ENCODE results near the gene FKBP1B. TPM values are rescaled to one million over a fixed set of nuclear protein-coding genes. Genes with fewer than 3 reads are reported as not detected.

FKBP1B gene
- total RNA-seq, 1 donor from 2014 or later = 1.4 TPM

GRCh38 chr2:24073816-24074215 lies 24.3 kb downstream of the FKBP1B start:
- intact Hi-C loops (cut with micrococcal nuclease) = no loop called here
- ATAC-seq (ENCODE audit: low read depth) (no peak), DNase-seq (no peak)
- ChIA-PET POLR2A (interaction anchor here (1.0 to 2.1 kb wide), 2 partner anchors 10 to 147 kb away, joined by 3 to 4 read pairs; partner anchors contain the start of genes ATAD2B and TP53I3), CTCF (interaction anchor here (0.8 kb wide), 1 partner anchor 11 kb away, joined by 4 read pairs; the partner anchor contains the start of gene TP53I3)
- TF ChIP-seq CTCF (IDR thresholded peaks at IDR 0.05) = no peak
- Mint-ChIP-seq H3K27ac (no peak overlapping the region), H3K9me3 (no peaks in the 10 kb centered on the region), H3K36me3 (ENCODE audit: low read depth) (peaks cover 54% of the 10 kb centered on the region), H3K4me3 (no peak overlapping the region), H3K27me3 (no peaks in the 10 kb centered on the region), H3K4me1 (peaks cover 28% of the 10 kb centered on the region)

GRCh38 chr2:24075259-24075658 lies 25.7 kb downstream of the FKBP1B start:
- no peak for ATAC-seq (ENCODE audit: low read depth)
- no peak for DNase-seq
- TF ChIP-seq CTCF (IDR thresholded peaks at IDR 0.05) = no peak
- Mint-ChIP-seq H3K4me1 (peaks cover 28% of the 10 kb centered on the region), H3K36me3 (ENCODE audit: low read depth) (peaks cover 40% of the 10 kb centered on the region), H3K9me3 (no peaks in the 10 kb centered on the region), H3K27me3 (no peaks in the 10 kb centered on the region), H3K4me3 (peak overlapping the region; percentile 100), H3K27ac (peak overlapping the region; percentile 99)
- intact Hi-C loops (cut with micrococcal nuclease) = loop anchor here (5.0 kb wide), 2 partner anchors 717 to 1957 kb away; partner anchors contain the start of genes CENPO, PTRHD1 and RAB10
- ChIA-PET CTCF (interaction anchor here (2.1 kb wide), 1 partner anchor 9 kb away, joined by 8 read pairs; the partner anchor contains the start of gene TP53I3), POLR2A (interaction anchor here (1.6 to 3.1 kb wide), 4 partner anchors 9 to 148 kb away, joined by 10 to 111 read pairs (median 21); partner anchors contain the start of genes ATAD2B, FKBP1B, PFN4 and TP53I3)

- peaks cover 28% of the 10 kb centered on the region for H3K4me1 Mint-ChIP-seq
- CTCF ChIA-PET = interaction anchor here (1.0 to 2.1 kb wide), 3 partner anchors 8 to 149 kb away, joined by 5 to 15 read pairs (median 8); partner anchors contain the start of genes ATAD2B, TP53I3 and WDCP
- DNase-seq (peak; percentile 98), ATAC-seq (ENCODE audit: low read depth) (peak; percentile 87)
- H3K27ac Mint-ChIP-seq = peak within 1 kb of the TSS; percentile 99
- no peaks in the 10 kb centered on the region for H3K27me3 Mint-ChIP-seq
- POLR2A ChIA-PET = interaction anchor here (0.6 to 3.1 kb wide), 15 partner anchors 8 to 1802 kb away, joined by 3 to 111 read pairs (median 6); partner anchors contain the start of genes ASXL2, ATAD2B, FAM228B and FKBP1B
- no peak for TF ChIP-seq CTCF (IDR thresholded peaks at IDR 0.05)
- intact Hi-C loops (cut with micrococcal nuclease) = loop anchor here (1.0 to 5.0 kb wide), 9 partner anchors 8 to 1956 kb away; partner anchors contain the start of genes ATAD2B, CENPO, FAM228B and ITSN2
- peaks cover 39% of the 10 kb centered on the region for H3K36me3 Mint-ChIP-seq (ENCODE audit: low read depth)
- H3K4me3 Mint-ChIP-seq = peak within 1 kb of the TSS; percentile 100
- H3K9me3 Mint-ChIP-seq = no peaks in the 10 kb centered on the region
Measured at GRCh38 chr2:24075915-24076848, 26.6 kb downstream of the FKBP1B start, which contains the start of gene SF3B6. Gene SF3B6, minus strand, starts transcription at chr2:24076326. Its CDS starts 97 bp downstream, at chr2:24076229.

GRCh38 chr2:24076849-24077534 lies 27.5 kb downstream of the FKBP1B start:
- H3K4me1 Mint-ChIP-seq = peaks cover 28% of the 10 kb centered on the region
- no peaks in the 10 kb centered on the region for H3K27me3 Mint-ChIP-seq
- POLR2A ChIA-PET = interaction anchor here (0.6 to 3.1 kb wide), 16 partner anchors 8 to 1802 kb away, joined by 3 to 111 read pairs (median 6); partner anchors contain the start of genes ASXL2, ATAD2B, FAM228B and FKBP1B
- H3K9me3 Mint-ChIP-seq = no peaks in the 10 kb centered on the region
- no peak for DNase-seq
- peak; percentile 13 for ATAC-seq (ENCODE audit: low read depth)
- intact Hi-C loops (cut with micrococcal nuclease) = loop anchor here (1.0 to 5.0 kb wide), 9 partner anchors 7 to 1955 kb away; partner anchors contain the start of genes ATAD2B, CENPO, FAM228B and ITSN2
- H3K27ac Mint-ChIP-seq = peak overlapping the region; percentile 99
- peaks cover 39% of the 10 kb centered on the region for H3K36me3 Mint-ChIP-seq (ENCODE audit: low read depth)
- TF ChIP-seq CTCF (IDR thresholded peaks at IDR 0.05) = no peak
- CTCF ChIA-PET = interaction anchor here (1.0 to 2.1 kb wide), 3 partner anchors 7 to 150 kb away, joined by 5 to 15 read pairs (median 8); partner anchors contain the start of genes ATAD2B, TP53I3 and WDCP
- peak overlapping the region; percentile 100 for H3K4me3 Mint-ChIP-seq

Measured in activated B cell treated with CpG ODN at 0.5 μM for 24 hours (primary cell).